Natural killer cell (primary cell): Measurements from ENCODE around the gene OR13C5. TPM values are rescaled to one million over a fixed set of nuclear protein-coding genes. Genes with fewer than 3 reads are reported as not detected.

Experiments
- ATAC-seq, 3 donors: fragments of 150-1000 bp in 2 of 3; fragments of 200-7000 bp in 1 of 3; cut with Tn5 transposase; 1 replicate in 1 of 3; 2 replicates in 2 of 3; pipeline ENCODE4 v1.10.0; 2021; ENCODE audit warnings: mild to moderate bottlenecking in 2 of 3, moderate library complexity in 2 of 3
- DNase-seq, 2 donors: peaks; one replicate each; pipeline versions ENCODE4 v3.0.0 to v3.0.0-alpha.2; 2013 to 2021; ENCODE audit warnings: mixed read lengths in 1 of 2
- H3K27ac ChIP-seq: one replicate; pipeline ENCODE4 v1.5.1; 2013; ENCODE audit warnings: mild to moderate bottlenecking, low read length
- H3K27me3 ChIP-seq: one replicate; pipeline ENCODE4 v1.6.1; 2013; ENCODE audit warnings: low read length; ENCODE audit not compliant: control insufficient read depth, insufficient read depth
- H3K36me3 ChIP-seq: one replicate; pipeline ENCODE4 v1.6.1; 2013; ENCODE audit warnings: low read length; ENCODE audit not compliant: control insufficient read depth, insufficient read depth
- H3K4me1 ChIP-seq: one replicate; pipeline ENCODE4 v1.6.1; 2013; ENCODE audit warnings: low read length; ENCODE audit not compliant: control insufficient read depth, insufficient read depth
- H3K4me3 ChIP-seq: one replicate; pipeline ENCODE4 v1.5.1; 2013; ENCODE audit warnings: low read length
- H3K9me3 ChIP-seq: one replicate; pipeline ENCODE4 v1.6.1; 2013; ENCODE audit warnings: low read length; ENCODE audit not compliant: control insufficient read depth, insufficient read depth
- H3K27ac Mint-ChIP-seq, 2 donors: one replicate each; pipeline ENCODE4 v1.8.0; 2022; ENCODE audit warnings: mild to moderate bottlenecking in 2 of 2, mixed read lengths in 2 of 2, moderate library complexity in 1 of 2
- H3K27me3 Mint-ChIP-seq, 2 donors: one replicate each; pipeline ENCODE4 v1.8.0; 2022; ENCODE audit warnings: low read depth in 2 of 2, mixed read lengths in 2 of 2
- H3K36me3 Mint-ChIP-seq: one replicate; pipeline ENCODE4 v1.8.0; 2022; ENCODE audit warnings: mixed read lengths
- H3K4me1 Mint-ChIP-seq, 2 donors: one replicate each; pipeline ENCODE4 v1.8.0; 2022; ENCODE audit warnings: mixed read lengths in 2 of 2
- H3K4me3 Mint-ChIP-seq: one replicate; pipeline ENCODE4 v1.8.0; 2022; ENCODE audit warnings: mild to moderate bottlenecking, moderate library complexity, mixed read lengths
- H3K9me3 Mint-ChIP-seq, 2 donors: one replicate each; pipeline ENCODE4 v1.8.0; 2022; ENCODE audit warnings: mixed read lengths in 2 of 2
- WGBS: methylation state at CpG from one replicate; pipeline ENCODE4 v1.1.7; 2013; ENCODE audit warnings: missing lambda C conversion rate; ENCODE audit not compliant: insufficient coverage; 5-methylcytosine and 5-hydroxymethylcytosine counted together
- intact Hi-C: fragments of 100-400 bp; cut with micrococcal nuclease; formaldehyde crosslinking; loops from one replicate; pipeline ENCODE4 v1.14.2; 2022
- total RNA-seq, 4 donors: library from RNA; stranded (reverse); fragments of 120-200 nt in 1 of 4; gene quantifications; one replicate each; pipeline versions ENCODE4 v1.2.3 to v1.2.4, GENCODE V29; 2013 to 2022
- TF ChIP-seq, protein P1 (sequence below): fragments of 200-600 bp; IDR thresholded peaks from one replicate; pipeline ENCODE4 v1.8.0; 2022; ENCODE audit warnings: antibody characterized with exemption

OR13C5 gene
- total RNA-seq, 3 donors from 2014 or later (not counting 1 experiment from before 2014, with no cell fraction given) = not detected

- ATAC-seq (no peak), DNase-seq (no peak)
- Mint-ChIP-seq H3K27ac (no peak overlapping the region), H3K4me1 (no peaks in the 10 kb centered on the region), H3K27me3 (no peaks in the 10 kb centered on the region), H3K9me3 (peaks cover 7 to 14% of the 10 kb centered on the region in 2 donors), H3K36me3 (peaks cover 7% of the 10 kb centered on the region), H3K4me3 (no peak overlapping the region)
- no peaks in the 10 kb centered on the region for H3K9me3 ChIP-seq
- TF ChIP-seq, protein P1, sequence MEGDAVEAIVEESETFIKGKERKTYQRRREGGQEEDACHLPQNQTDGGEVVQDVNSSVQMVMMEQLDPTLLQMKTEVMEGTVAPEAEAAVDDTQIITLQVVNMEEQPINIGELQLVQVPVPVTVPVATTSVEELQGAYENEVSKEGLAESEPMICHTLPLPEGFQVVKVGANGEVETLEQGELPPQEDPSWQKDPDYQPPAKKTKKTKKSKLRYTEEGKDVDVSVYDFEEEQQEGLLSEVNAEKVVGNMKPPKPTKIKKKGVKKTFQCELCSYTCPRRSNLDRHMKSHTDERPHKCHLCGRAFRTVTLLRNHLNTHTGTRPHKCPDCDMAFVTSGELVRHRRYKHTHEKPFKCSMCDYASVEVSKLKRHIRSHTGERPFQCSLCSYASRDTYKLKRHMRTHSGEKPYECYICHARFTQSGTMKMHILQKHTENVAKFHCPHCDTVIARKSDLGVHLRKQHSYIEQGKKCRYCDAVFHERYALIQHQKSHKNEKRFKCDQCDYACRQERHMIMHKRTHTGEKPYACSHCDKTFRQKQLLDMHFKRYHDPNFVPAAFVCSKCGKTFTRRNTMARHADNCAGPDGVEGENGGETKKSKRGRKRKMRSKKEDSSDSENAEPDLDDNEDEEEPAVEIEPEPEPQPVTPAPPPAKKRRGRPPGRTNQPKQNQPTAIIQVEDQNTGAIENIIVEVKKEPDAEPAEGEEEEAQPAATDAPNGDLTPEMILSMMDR = no peak
- intact Hi-C loops = no loop called here
- H3K36me3 ChIP-seq = no peaks in the 10 kb centered on the region
- no peak overlapping the region for H3K27ac ChIP-seq
- 79% methylated on average over 8 of the region's 8 CpGs for WGBS
- H3K27me3 ChIP-seq = no peaks in the 10 kb centered on the region
- H3K4me1 ChIP-seq = no peaks in the 10 kb centered on the region
- H3K4me3 ChIP-seq = no peak overlapping the region
Measured at GRCh38 chr9:104556830-104557634, 42.2 kb downstream of the OR13C5 start.

- no peaks in the 10 kb centered on the region for H3K4me1 Mint-ChIP-seq
- H3K4me3 Mint-ChIP-seq = no peak overlapping the region
- intact Hi-C loops = no loop called here
- ATAC-seq (no peak), DNase-seq (no peak)
- peaks cover 7% of the 10 kb centered on the region for H3K36me3 Mint-ChIP-seq
- no peak overlapping the region for H3K27ac Mint-ChIP-seq
- Histone ChIP-seq H3K36me3 (no peaks in the 10 kb centered on the region), H3K27ac (no peak overlapping the region), H3K4me1 (no peaks in the 10 kb centered on the region), H3K4me3 (no peak overlapping the region), H3K27me3 (no peaks in the 10 kb centered on the region), H3K9me3 (no peaks in the 10 kb centered on the region)
- whole genome bisulfite sequencing = no CpG with 5 or more reads among the region's 1 CpG
- H3K9me3 Mint-ChIP-seq = peaks cover 7 to 14% of the 10 kb centered on the region in 2 donors
- TF ChIP-seq, protein P1 = no peak
- H3K27me3 Mint-ChIP-seq = no peaks in the 10 kb centered on the region
Measured at GRCh38 chr9:104555521-104555920, 43.7 kb downstream of the OR13C5 start.

- TF ChIP-seq, protein P1 = no peak
- Histone ChIP-seq H3K27me3 (no peaks in the 10 kb centered on the region), H3K4me3 (no peak overlapping the region), H3K9me3 (no peaks in the 10 kb centered on the region), H3K27ac (no peak overlapping the region), H3K36me3 (no peaks in the 10 kb centered on the region), H3K4me1 (no peaks in the 10 kb centered on the region)
- no CpG with 5 or more reads among the region's 1 CpG for WGBS
- intact Hi-C loops = no loop called here
- peaks cover 7% of the 10 kb centered on the region for H3K36me3 Mint-ChIP-seq
- no peak overlapping the region for H3K27ac Mint-ChIP-seq
- H3K4me1 Mint-ChIP-seq = no peaks in the 10 kb centered on the region
- H3K9me3 Mint-ChIP-seq = peaks cover 10 to 15% of the 10 kb centered on the region in 2 donors
- ATAC-seq (no peak), DNase-seq (no peak)
- H3K27me3 Mint-ChIP-seq = no peaks in the 10 kb centered on the region
- H3K4me3 Mint-ChIP-seq = no peak overlapping the region
Measured at GRCh38 chr9:104553261-104553660, 46.0 kb downstream of the OR13C5 start.

Other genes starting within 250 kb of the OR13C5 start
- not detected for gene OR13F1, start 95.2 kb downstream of the OR13C5 start, total RNA-seq
- not detected for gene OR13C4, start 72.2 kb downstream of the OR13C5 start, total RNA-seq
- not detected for gene OR13C3, start 62.6 kb downstream of the OR13C5 start, total RNA-seq
- not detected for gene OR13C8, start 30.2 kb downstream of the OR13C5 start, total RNA-seq
- gene OR13C2, start 6.2 kb upstream of the OR13C5 start, total RNA-seq = not detected
- not detected for gene OR13C9, start 18.8 kb upstream of the OR13C5 start, total RNA-seq
- not detected for gene OR13D1, start 95.1 kb upstream of the OR13C5 start, total RNA-seq
- gene NIPSNAP3A, start 148.3 kb upstream of the OR13C5 start, total RNA-seq = 10 to 100 TPM in 1 of 3 donors, 1 to 10 TPM in 2; 9.0 to 11.2 (median 9.8) TPM
- 1 to 10 TPM in 1 of 3 donors, under 1 TPM in 2; 0.78 to 1.1 (median 0.79) TPM for gene NIPSNAP3B, start 164.7 kb upstream of the OR13C5 start, total RNA-seq